Prostate gland (tissue), 2 donors: ENCODE measurements around the gene DOCK3. TPM values are rescaled to one million over a fixed set of nuclear protein-coding genes. Genes with fewer than 3 reads are reported as not detected.
A peak's percentile ranks its signal among the peaks of the same experiment; 100 is the strongest.

Experiments
- DNase-seq: peaks from one replicate; pipeline ENCODE4 v3.0.0-alpha.2; 2019; ENCODE audit warnings: low spot score
- H3K27ac ChIP-seq, 2 donors: fragments of 200-600 bp; sonication (generic); 2 replicates each; pipeline ENCODE4 v1.5.1; 2017 to 2019
- H3K27me3 ChIP-seq: fragments of 200-600 bp; sonication (generic); replicated peaks from 2 replicates; pipeline ENCODE4 v1.5.1; 2019; ENCODE audit not compliant: insufficient read depth
- H3K36me3 ChIP-seq, 2 donors: fragments of 200-600 bp; sonication (generic); 1 replicate in 1 of 2; 2 replicates in 1 of 2; pipeline versions ENCODE4 v1.5.1 to v1.8.1; 2017 to 2019
- H3K4me1 ChIP-seq: fragments of 200-600 bp; sonication (generic); replicated peaks from 2 replicates; pipeline ENCODE4 v1.5.1; 2019
- H3K4me3 ChIP-seq, 2 donors: fragments of 200-600 bp; sonication (generic); 2 replicates each; pipeline ENCODE4 v1.5.1; 2017 to 2019
- H3K9me3 ChIP-seq: fragments of 200-600 bp; sonication (generic); 2 replicates; pipeline ENCODE4 v1.5.1; 2017
- POLR2A ChIP-seq: fragments of 450-650 bp; IDR thresholded peaks from one replicate; pipeline ENCODE4 v1.6.1; 2016; ENCODE audit warnings: antibody characterized with exemption, mild to moderate bottlenecking
- POLR2AphosphoS5 ChIP-seq: sonication (generic); formaldehyde crosslinking; IDR thresholded peaks from one replicate; pipeline ENCODE4 v1.6.1; 2017; ENCODE audit warnings: antibody characterized with exemption
- WGBS: methylation state at CpG from one replicate; pipeline ENCODE4 v1.1.5; 2018; 5-methylcytosine and 5-hydroxymethylcytosine counted together
- intact Hi-C: fragments of 100-400 bp; cut with DNase I; formaldehyde crosslinking; loops from one replicate; pipeline ENCODE4 v1.14.2; 2022
- total RNA-seq, 2 donors: library from RNA; depleted of rRNA; stranded (reverse); fragments of >200 nt; gene quantifications; one replicate each; pipeline ENCODE4 v1.1.0, GENCODE V29; 2016
- TF ChIP-seq, protein P1 (sequence below), 4 experiments: fragments of 200-600 bp in 2 of 4; fragments of 450-650 bp in 2 of 4; sonication (generic) in 2 of 4; IDR thresholded peaks; 1 replicate in 3 of 4; 2 replicates in 1 of 4; pipeline ENCODE4 v1.5.1; 2016 to 2019; ENCODE audit warnings: antibody characterized with exemption in 4 of 4, mild to moderate bottlenecking in 2 of 4, moderate library complexity in 2 of 4

The DOCK3 gene
- total RNA-seq, 2 donors from 2014 or later = 0.36 to 6.3 TPM

DNA sequence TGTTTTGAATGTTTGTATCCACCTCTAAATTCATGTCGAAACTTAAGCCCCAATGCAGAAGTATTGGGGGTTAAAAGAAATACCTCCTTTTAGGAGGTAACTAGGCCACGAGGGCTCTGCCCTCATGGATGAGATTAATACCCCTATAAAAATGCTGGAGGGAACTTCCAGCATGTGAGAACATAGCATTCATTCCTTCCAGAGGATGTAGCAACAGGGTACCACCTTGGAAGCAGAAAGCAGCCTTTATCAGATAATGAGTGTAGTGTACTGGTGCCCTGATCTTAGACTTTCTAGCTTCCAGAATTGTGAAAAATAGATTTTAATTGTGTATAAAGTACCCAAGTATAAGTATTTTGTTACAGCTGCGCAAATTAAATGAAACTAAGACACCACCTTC lies 356.9 kb downstream of the DOCK3 start:
- Histone ChIP-seq H3K27ac (no peak overlapping the region), H3K4me1 (no peaks in the 10 kb centered on the region), H3K9me3 (no peaks in the 10 kb centered on the region), H3K27me3 (no peaks in the 10 kb centered on the region), H3K36me3 (no peaks in the 10 kb centered on the region), H3K4me3 (no peak overlapping the region)
- no peak for TF ChIP-seq POLR2A
- TF ChIP-seq, protein P1, sequence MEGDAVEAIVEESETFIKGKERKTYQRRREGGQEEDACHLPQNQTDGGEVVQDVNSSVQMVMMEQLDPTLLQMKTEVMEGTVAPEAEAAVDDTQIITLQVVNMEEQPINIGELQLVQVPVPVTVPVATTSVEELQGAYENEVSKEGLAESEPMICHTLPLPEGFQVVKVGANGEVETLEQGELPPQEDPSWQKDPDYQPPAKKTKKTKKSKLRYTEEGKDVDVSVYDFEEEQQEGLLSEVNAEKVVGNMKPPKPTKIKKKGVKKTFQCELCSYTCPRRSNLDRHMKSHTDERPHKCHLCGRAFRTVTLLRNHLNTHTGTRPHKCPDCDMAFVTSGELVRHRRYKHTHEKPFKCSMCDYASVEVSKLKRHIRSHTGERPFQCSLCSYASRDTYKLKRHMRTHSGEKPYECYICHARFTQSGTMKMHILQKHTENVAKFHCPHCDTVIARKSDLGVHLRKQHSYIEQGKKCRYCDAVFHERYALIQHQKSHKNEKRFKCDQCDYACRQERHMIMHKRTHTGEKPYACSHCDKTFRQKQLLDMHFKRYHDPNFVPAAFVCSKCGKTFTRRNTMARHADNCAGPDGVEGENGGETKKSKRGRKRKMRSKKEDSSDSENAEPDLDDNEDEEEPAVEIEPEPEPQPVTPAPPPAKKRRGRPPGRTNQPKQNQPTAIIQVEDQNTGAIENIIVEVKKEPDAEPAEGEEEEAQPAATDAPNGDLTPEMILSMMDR (IDR thresholded peaks at IDR 0.05) = no peak
- no peak for TF ChIP-seq POLR2AphosphoS5
- WGBS = 56% methylated on average over 3 of the region's 3 CpGs
- no peak for DNase-seq
- intact Hi-C loops = no loop called here

GRCh38 chr3:51035630-51036029 lies 360.9 kb downstream of the DOCK3 start:
- intact Hi-C loops = no loop called here
- Histone ChIP-seq H3K4me3 (no peak overlapping the region), H3K27ac (no peak overlapping the region), H3K9me3 (no peaks in the 10 kb centered on the region), H3K27me3 (no peaks in the 10 kb centered on the region), H3K4me1 (no peaks in the 10 kb centered on the region), H3K36me3 (no peaks in the 10 kb centered on the region)
- TF ChIP-seq POLR2A = no peak
- TF ChIP-seq, protein P1 (IDR thresholded peaks at IDR 0.05) = no peak
- TF ChIP-seq POLR2AphosphoS5 = no peak
- no peak for DNase-seq

DNA sequence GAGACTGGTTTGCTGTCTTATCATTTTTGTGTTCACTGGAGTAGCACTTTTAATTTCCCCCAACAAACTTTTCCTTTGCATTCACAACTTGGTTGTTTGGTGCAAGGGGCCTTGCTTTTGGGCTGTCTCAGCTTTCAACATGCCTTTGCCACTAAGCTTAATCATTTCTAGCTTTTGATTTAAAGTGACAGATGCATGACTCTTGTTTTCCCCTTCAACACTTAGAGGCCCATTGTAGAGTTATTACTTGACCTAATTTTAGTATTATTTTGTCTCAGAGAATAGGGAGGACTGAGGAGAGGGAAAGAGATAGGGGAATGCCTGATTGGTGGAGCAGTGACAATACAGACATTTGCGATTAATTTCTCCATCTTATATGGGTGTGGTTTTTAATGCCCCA lies 370.3 kb downstream of the DOCK3 start:
- intact Hi-C loops = no loop called here
- TF ChIP-seq, protein P1 (IDR thresholded peaks at IDR 0.05) = no peak
- TF ChIP-seq POLR2A (no peak), POLR2AphosphoS5 (no peak)
- H3K4me1 ChIP-seq = no peaks in the 10 kb centered on the region
- 87% methylated on average over 1 of the region's 1 CpG for whole genome bisulfite sequencing
- no peak for DNase-seq
- H3K27ac ChIP-seq = no peak overlapping the region
- no peaks in the 10 kb centered on the region for H3K9me3 ChIP-seq
- no peaks in the 10 kb centered on the region for H3K36me3 ChIP-seq
- no peak overlapping the region for H3K4me3 ChIP-seq
- no peaks in the 10 kb centered on the region for H3K27me3 ChIP-seq

- no peaks in the 10 kb centered on the region for H3K9me3 ChIP-seq
- no peaks in the 10 kb centered on the region for H3K4me1 ChIP-seq
- intact Hi-C loops = no loop called here
- 35% methylated on average over 1 of the region's 1 CpG for WGBS
- no peak for DNase-seq
- no peak overlapping the region for H3K4me3 ChIP-seq
- H3K36me3 ChIP-seq = no peaks in the 10 kb centered on the region
- no peak for TF ChIP-seq POLR2A
- TF ChIP-seq, protein P1 (IDR thresholded peaks at IDR 0.05) = no peak
- no peak for TF ChIP-seq POLR2AphosphoS5
- no peaks in the 10 kb centered on the region for H3K27me3 ChIP-seq
- H3K27ac ChIP-seq = no peak overlapping the region
These were observed 377.8 kb downstream of the DOCK3 start for GRCh38 chr3:51052562-51052961.

DNA sequence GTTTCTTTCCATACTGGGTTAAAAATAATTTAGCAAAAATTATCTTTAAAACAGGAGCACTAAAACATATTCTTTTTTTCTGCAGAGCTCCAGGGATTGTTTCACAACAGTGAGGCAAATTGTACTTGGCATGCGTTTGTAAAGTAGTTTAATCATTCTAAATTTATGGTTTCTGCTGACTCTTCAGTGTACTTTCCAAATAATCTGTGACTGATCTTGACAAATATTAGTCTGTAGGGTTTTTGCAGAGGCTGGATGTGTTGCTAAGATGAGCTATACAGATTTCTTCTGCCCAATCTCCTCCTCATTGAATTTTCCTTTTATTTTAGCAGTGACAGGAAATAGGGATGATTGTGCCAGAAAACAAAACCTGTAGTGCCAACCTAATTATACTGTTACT lies 382.4 kb downstream of the DOCK3 start:
- Histone ChIP-seq H3K27me3 (no peaks in the 10 kb centered on the region), H3K4me1 (no peaks in the 10 kb centered on the region), H3K4me3 (no peak overlapping the region), H3K36me3 (no peaks in the 10 kb centered on the region), H3K9me3 (no peaks in the 10 kb centered on the region), H3K27ac (no peak overlapping the region)
- TF ChIP-seq POLR2AphosphoS5 = peak; percentile 26
- TF ChIP-seq POLR2A = no peak
- TF ChIP-seq, protein P1 (IDR thresholded peaks at IDR 0.05) = no peak
- WGBS = 17% methylated on average over 1 of the region's 1 CpG
- no peak for DNase-seq
- intact Hi-C loops = no loop called here
